Mesendoderm (in vitro differentiated cells): ENCODE measurements around the gene POLRMT.
"Not testable (repeated sequence)": the region's sequence is repeated elsewhere in the genome, so short reads cannot be mapped to it uniquely, and the experiment has no call there.

Experiments
- DNase-seq: peaks from one replicate; pipeline ENCODE4 v3.0.0; 2013
- H2AK5ac ChIP-seq: 2 replicates; pipeline ENCODE4 v1.6.1; 2013; ENCODE audit warnings: low read length, inconsistent platforms
- H2BK120ac ChIP-seq: 2 replicates; pipeline ENCODE4 v1.6.1; 2013; ENCODE audit warnings: low read depth, mild to moderate bottlenecking, low read length, moderate library complexity, mixed read lengths
- H2BK15ac ChIP-seq: replicated peaks from 2 replicates; pipeline ENCODE4 v1.6.1; 2013; ENCODE audit warnings: low read depth, mild to moderate bottlenecking, moderate library complexity
- H2BK5ac ChIP-seq: 2 replicates; pipeline ENCODE4 v1.6.1; 2013; ENCODE audit warnings: low read length, inconsistent platforms
- H3K18ac ChIP-seq: 2 replicates; pipeline ENCODE4 v1.6.1; 2013; ENCODE audit warnings: mild to moderate bottlenecking, low read length, mixed read lengths
- H3K23ac ChIP-seq: one replicate; pipeline ENCODE4 v1.6.1; 2013; ENCODE audit warnings: low read length
- H3K27ac ChIP-seq: 2 replicates; pipeline ENCODE4 v1.5.1; 2013; ENCODE audit warnings: low read depth, mild to moderate bottlenecking, inconsistent platforms, low read length, moderate library complexity
- H3K27me3 ChIP-seq: 2 replicates; pipeline ENCODE4 v1.6.1; 2013; ENCODE audit warnings: low read length, control low read depth, mild to moderate bottlenecking, inconsistent platforms; ENCODE audit not compliant: insufficient read depth, poor library complexity
- H3K36me3 ChIP-seq: 2 replicates; pipeline ENCODE4 v1.6.1; 2013; ENCODE audit warnings: low read length, inconsistent platforms; ENCODE audit not compliant: control insufficient read depth, insufficient read depth
- H3K4ac ChIP-seq: one replicate; pipeline ENCODE4 v1.6.1; 2013; ENCODE audit warnings: low read depth, mild to moderate bottlenecking, low read length, moderate library complexity
- H3K4me1 ChIP-seq: 2 replicates; pipeline ENCODE4 v1.6.1; 2013; ENCODE audit warnings: low read depth, low read length, inconsistent platforms; ENCODE audit not compliant: control insufficient read depth
- H3K4me2 ChIP-seq: 2 replicates; pipeline ENCODE4 v1.6.1; 2013; ENCODE audit warnings: low read length
- H3K4me3 ChIP-seq: 2 replicates; pipeline ENCODE4 v1.5.1; 2013; ENCODE audit warnings: mild to moderate bottlenecking, low read length
- H3K56ac ChIP-seq: one replicate; pipeline ENCODE4 v1.6.1; 2013; ENCODE audit warnings: low read length
- H3K79me1 ChIP-seq: 2 replicates; pipeline ENCODE4 v1.6.1; 2013; ENCODE audit warnings: low read length, inconsistent platforms
- H3K79me2 ChIP-seq: 2 replicates; pipeline ENCODE4 v1.6.1; 2013; ENCODE audit warnings: mild to moderate bottlenecking, low read length; ENCODE audit not compliant: control insufficient read depth, insufficient read depth
- H3K9ac ChIP-seq: 2 replicates; pipeline ENCODE4 v1.6.1; 2013; ENCODE audit warnings: low read length, inconsistent platforms
- H4K5ac ChIP-seq: one replicate; pipeline ENCODE4 v1.6.1; 2013; ENCODE audit warnings: low read length
- H4K8ac ChIP-seq: one replicate; pipeline ENCODE4 v1.6.1; 2013; ENCODE audit warnings: low read depth, mild to moderate bottlenecking, control low read depth, low read length, moderate library complexity
- WGBS: extraction: QIAGEN DNeasy Blood & Tissue Kit; methylation state at CpG from one replicate; pipeline ENCODE4 v1.1.7; 2013; ENCODE audit warnings: low lambda C conversion rate, missing lambda C conversion rate; ENCODE audit not compliant: insufficient coverage; ENCODE audit errors: extremely low coverage; 5-methylcytosine and 5-hydroxymethylcytosine counted together

Gene POLRMT

GRCh38 chr19:623175-623916 lies 10.0 kb downstream of the POLRMT start:
- H3K27ac ChIP-seq, result no peak overlapping the region
- H3K4me2 ChIP-seq, result no peak overlapping the region
- no peak overlapping the region for H4K5ac ChIP-seq
- no peak overlapping the region for H3K9ac ChIP-seq
- no peak overlapping the region for H3K18ac ChIP-seq
- no peak overlapping the region for H3K23ac ChIP-seq
- H3K56ac ChIP-seq, result no peak overlapping the region
- H2BK120ac ChIP-seq, result no peak overlapping the region
- H3K36me3 ChIP-seq, result peaks cover 5% of the 10 kb centered on the region
- WGBS, result no CpG with 5 or more reads among the region's 44 CpGs
- no peak overlapping the region for H2BK5ac ChIP-seq
- no peak overlapping the region for H4K8ac ChIP-seq
- H3K4ac ChIP-seq, result no peak overlapping the region
- no peaks in the 10 kb centered on the region for H3K4me1 ChIP-seq
- no peaks in the 10 kb centered on the region for H3K27me3 ChIP-seq
- no peak overlapping the region for H3K4me3 ChIP-seq
- H2BK15ac ChIP-seq, result no peak overlapping the region
- no peaks in the 10 kb centered on the region for H3K79me1 ChIP-seq
- no peak overlapping the region for H2AK5ac ChIP-seq
- H3K79me2 ChIP-seq, result no peaks in the 10 kb centered on the region
- DNase-seq, result no peak

- H3K18ac ChIP-seq, result no peak overlapping the region
- no peak overlapping the region for H2AK5ac ChIP-seq
- no peak overlapping the region for H3K9ac ChIP-seq
- no peak for DNase-seq
- H3K79me1 ChIP-seq, result no peaks in the 10 kb centered on the region
- H2BK15ac ChIP-seq, result no peak overlapping the region
- H3K4me3 ChIP-seq, result no peak overlapping the region
- H2BK5ac ChIP-seq, result no peak overlapping the region
- H3K56ac ChIP-seq, result no peak overlapping the region
- WGBS, result no CpG with 5 or more reads among the region's 37 CpGs
- no peak overlapping the region for H3K23ac ChIP-seq
- H3K4ac ChIP-seq, result no peak overlapping the region
- H4K8ac ChIP-seq, result no peak overlapping the region
- H3K27me3 ChIP-seq, result no peaks in the 10 kb centered on the region
- peaks cover 5% of the 10 kb centered on the region for H3K36me3 ChIP-seq
- no peaks in the 10 kb centered on the region for H3K79me2 ChIP-seq
- H3K27ac ChIP-seq, result no peak overlapping the region
- H2BK120ac ChIP-seq, result no peak overlapping the region
- H3K4me2 ChIP-seq, result no peak overlapping the region
- H4K5ac ChIP-seq, result no peak overlapping the region
- no peaks in the 10 kb centered on the region for H3K4me1 ChIP-seq
Measured at GRCh38 chr19:622666-623065, 10.7 kb downstream of the POLRMT start.

- H3K4me2 ChIP-seq, result no peak overlapping the region
- no peak overlapping the region for H3K56ac ChIP-seq
- H2BK15ac ChIP-seq, result no peak overlapping the region
- no CpG with 5 or more reads among the region's 24 CpGs for WGBS
- no peaks in the 10 kb centered on the region for H3K4me1 ChIP-seq
- no peak overlapping the region for H2BK5ac ChIP-seq
- H3K18ac ChIP-seq, result no peak overlapping the region
- no peak overlapping the region for H3K27ac ChIP-seq
- no peaks in the 10 kb centered on the region for H3K79me2 ChIP-seq
- H3K9ac ChIP-seq, result no peak overlapping the region
- no peak overlapping the region for H2BK120ac ChIP-seq
- no peak overlapping the region for H3K4me3 ChIP-seq
- peaks cover 5% of the 10 kb centered on the region for H3K36me3 ChIP-seq
- H4K5ac ChIP-seq, result no peak overlapping the region
- no peak overlapping the region for H4K8ac ChIP-seq
- no peak overlapping the region for H3K4ac ChIP-seq
- DNase-seq, result no peak
- no peak overlapping the region for H2AK5ac ChIP-seq
- no peak overlapping the region for H3K23ac ChIP-seq
- H3K27me3 ChIP-seq, result no peaks in the 10 kb centered on the region
- no peaks in the 10 kb centered on the region for H3K79me1 ChIP-seq
Measured at GRCh38 chr19:621819-622218, 11.5 kb downstream of the POLRMT start.

- not testable (repeated sequence) for H3K4ac ChIP-seq, H3K23ac ChIP-seq, H3K56ac ChIP-seq, H3K36me3 ChIP-seq, H3K79me2 ChIP-seq, DNase-seq, H3K4me3 ChIP-seq, H4K5ac ChIP-seq, H3K4me2 ChIP-seq, H3K18ac ChIP-seq, H3K79me1 ChIP-seq, H3K27ac ChIP-seq, H2AK5ac ChIP-seq, H3K27me3 ChIP-seq, H4K8ac ChIP-seq, H2BK120ac ChIP-seq, H3K4me1 ChIP-seq, H2BK15ac ChIP-seq, H2BK5ac ChIP-seq, H3K9ac ChIP-seq
- no CpG with 5 or more reads among the region's 48 CpGs for WGBS
Measured at GRCh38 chr19:621191-621590, 12.1 kb downstream of the POLRMT start.

- Histone ChIP-seq H3K56ac (no peak overlapping the region), H2BK120ac (no peak overlapping the region), H3K4me1 (no peaks in the 10 kb centered on the region), H3K9ac (no peak overlapping the region), H2BK5ac (no peak overlapping the region), H3K27ac (no peak overlapping the region), H2AK5ac (no peak overlapping the region), H3K79me2 (no peaks in the 10 kb centered on the region), H3K27me3 (no peaks in the 10 kb centered on the region), H3K79me1 (no peaks in the 10 kb centered on the region), H3K4me3 (no peak overlapping the region), H3K23ac (no peak overlapping the region), H4K8ac (no peak overlapping the region), H3K18ac (no peak overlapping the region), H3K36me3 (peaks cover 5% of the 10 kb centered on the region), H2BK15ac (no peak overlapping the region), H3K4ac (no peak overlapping the region), H3K4me2 (no peak overlapping the region), H4K5ac (no peak overlapping the region)
- DNase-seq, result no peak
- no CpG with 5 or more reads among the region's 51 CpGs for WGBS
Measured at GRCh38 chr19:620166-620862, 13.0 kb downstream of the POLRMT start.
